DMS114 treated with DMSO at 0.1 percent for 48 hours (cell line): Measurements from ENCODE around the gene ABHD16B.

Experiments
- DNase-seq: peaks from one replicate; lab custom pipeline; 2025; ENCODE audit not compliant: unreplicated experiment; lab: John Stamatoyannopoulos, UW

Gene ABHD16B

DNA sequence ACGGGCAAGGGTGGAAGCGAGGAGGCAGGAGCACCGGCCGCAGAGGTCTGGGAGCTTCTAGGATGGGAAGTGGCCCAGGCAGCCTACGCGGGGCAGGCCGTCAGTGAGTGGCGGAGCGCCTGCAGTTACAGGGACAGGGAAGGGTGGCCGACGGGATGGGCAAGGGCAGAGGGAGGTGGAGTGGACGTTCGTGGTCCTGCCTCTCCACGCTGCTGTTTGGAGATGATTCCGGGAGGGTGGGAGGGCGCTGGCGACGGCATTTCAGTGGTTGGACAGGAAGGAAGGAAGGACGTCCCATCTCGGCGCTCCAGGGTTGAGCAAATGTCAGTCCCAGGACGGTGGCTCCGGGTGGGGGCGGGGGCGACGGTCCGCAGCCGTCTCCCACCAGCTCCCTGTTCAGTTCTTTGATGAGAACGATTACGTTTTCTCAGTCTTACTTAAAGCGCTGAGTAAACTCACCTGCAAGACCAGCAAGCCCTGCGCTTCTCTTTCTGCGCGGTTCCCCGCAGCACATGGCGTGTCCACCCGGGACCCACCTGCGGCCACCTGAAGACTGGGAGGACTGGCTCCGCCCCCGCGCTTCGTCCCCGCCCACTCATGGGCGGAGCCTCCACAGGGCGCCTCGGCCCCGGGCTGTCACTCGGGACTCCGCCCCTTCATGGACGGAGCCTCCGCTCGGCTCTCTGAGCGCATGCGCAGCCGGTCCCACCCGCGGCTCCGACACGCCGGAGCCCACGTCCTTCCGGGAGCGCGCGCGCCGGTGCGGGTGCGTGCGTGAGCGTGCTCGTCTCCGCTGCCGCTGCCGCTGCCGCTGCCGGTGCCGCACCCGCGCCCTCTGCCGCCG is 33.3 kb downstream of the ABHD16B start, which contains the start of gene DNAJC5:
Gene DNAJC5 (plus strand): TSS at position 769 of the 844 bp plus-strand sequence. CDS start 33,220 bp downstream, outside the sequence.
- peak; percentile 65 for DNase-seq

DNA sequence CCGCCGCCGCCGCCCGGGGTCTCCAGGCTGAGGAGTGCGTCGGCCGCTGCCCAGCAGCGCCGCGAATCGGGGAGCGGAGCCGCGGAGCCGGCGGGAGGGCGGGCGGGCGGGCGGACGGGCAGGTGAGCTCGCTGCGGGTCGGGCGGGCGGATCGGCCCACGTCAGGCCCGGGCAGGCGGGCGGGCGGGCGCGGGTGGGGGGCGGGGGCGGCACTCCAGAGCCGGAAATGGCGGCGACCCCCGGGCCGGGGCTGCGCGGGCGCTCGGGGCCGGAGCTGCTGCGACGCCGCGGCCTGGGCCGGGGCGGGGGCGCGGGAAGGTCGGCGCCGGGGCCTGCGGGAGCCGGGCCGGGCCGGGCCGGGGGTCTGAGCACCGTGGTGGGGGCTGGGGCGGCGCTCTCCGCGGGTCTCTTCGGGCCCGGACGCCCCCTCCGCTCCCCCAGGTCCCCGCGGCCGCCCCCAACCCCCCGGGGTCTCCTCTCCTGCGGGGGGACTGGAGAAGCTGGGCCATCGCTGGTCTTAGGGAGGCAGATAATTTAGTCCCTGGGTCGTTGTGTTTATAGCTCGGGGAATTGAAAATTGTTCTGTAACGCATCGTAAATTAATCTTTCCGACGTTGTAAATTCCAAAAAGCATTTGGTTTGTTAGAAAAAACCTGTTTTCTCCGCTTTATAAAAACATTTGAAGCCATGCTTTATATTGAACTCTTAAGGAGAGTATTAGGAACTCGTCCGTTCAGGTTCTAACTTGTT is 34.1 kb downstream of the ABHD16B start:
- no peak for DNase-seq

DNA sequence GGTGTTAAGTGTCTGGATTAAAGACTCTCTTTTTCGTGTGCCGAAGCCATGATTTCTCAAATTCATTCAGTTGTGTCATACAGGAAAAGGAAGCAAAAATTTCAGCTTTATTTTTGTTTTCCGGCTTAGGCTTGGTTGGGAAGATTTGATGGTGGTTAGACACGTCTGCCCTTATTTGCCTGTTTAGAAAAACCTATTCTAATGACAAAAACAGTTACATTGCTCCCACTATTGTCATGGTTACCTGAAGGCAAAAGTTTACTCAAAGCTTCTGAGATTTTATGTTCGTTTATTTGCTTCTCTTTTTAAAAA is 34.6 kb downstream of the ABHD16B start:
- no peak for DNase-seq

DNA sequence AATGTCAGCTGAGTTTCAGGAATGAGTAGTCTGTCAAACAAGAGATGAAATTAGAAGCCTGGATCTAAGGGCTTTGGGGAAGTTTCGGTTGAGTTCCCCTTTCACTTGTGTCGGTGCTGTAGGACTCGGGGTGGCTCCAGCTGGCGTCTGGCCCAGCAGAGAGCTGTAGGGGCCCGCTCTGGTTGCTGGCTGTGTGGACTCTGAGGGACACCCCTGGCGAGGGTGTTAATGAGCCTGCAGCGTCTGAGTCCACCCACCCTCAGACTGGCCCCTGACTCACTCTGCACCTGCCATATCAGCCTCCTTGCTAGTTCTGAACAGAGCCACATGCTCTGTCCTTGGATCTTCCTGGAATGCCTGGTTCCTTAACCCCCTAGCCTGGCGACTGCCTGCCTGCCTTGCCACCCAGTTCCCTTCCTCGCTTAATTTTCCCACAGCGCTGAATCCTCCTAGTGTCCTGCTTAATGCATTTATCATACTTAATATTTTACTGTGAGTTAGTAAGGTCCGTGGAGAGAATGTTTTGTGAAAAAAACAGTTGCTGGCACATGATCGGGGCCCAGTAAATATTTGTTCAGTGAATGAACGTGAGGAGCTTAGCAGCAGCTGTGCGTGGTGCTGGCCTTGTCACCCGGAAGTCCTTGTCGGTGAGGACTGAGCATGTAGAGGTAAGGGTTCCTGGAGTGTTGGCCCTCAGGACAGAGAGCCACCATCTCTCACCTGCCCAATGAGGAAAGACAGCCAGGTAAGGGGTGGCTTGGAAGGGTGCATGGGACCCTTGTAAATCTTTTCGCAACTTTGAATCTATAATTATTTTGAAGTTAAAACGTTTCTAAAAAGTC is 35.2 kb downstream of the ABHD16B start:
- DNase-seq: no peak

GRCh38 chr20:63897978-63898561 is 36.8 kb downstream of the ABHD16B start:
- DNase-seq: no peak

DNA sequence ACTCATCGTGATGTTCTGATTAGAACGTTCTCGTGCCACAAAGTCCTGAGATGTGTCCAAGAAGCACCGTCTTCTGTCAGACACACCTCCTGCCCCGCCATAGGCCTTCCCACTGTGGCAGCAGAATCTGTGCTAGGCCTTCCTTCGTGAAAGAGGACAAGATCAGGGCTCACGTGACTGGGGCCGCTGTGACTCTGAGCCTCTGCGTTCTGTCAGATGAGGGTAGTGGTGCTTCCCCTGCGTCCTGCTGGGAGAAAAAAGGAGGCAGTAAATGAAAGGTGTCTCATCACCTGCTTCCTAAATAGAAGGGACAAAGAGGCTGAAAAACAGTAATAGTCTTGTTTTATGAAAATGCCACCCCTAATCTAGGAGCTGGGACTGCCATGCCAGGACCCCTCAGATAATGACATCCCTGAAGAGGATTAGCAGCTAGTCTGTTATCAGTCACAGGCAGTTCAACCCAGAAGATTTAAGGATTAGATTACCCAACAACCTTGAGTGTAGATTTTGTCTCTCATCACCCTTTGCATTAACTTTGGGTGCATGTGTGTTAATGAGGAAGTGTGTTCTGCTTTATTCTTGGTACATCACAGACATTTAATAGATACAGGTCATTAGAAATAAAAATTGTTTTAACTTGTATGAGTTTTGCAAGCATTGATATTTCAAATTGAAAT is 37.7 kb downstream of the ABHD16B start:
- no peak for DNase-seq

DNA sequence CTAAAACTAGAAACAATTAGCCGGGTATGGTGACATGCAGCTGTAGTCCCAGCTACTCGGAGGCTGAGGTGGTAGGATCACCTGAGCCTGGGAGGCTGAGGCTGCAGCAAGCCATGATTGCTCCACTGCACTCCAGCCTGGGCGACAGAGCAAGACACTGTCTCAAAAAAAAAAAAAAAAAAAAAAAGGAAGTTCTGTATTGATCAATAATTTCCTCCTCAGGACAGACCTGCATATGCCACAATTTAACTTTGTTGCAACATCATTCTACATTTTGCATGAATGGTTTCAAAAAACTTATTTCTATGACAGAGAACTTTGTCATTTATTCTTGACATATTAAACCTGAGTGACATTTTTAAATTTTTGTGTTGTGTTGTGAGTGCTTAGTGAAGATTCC is 39.1 kb downstream of the ABHD16B start:
- no peak for DNase-seq

DNA sequence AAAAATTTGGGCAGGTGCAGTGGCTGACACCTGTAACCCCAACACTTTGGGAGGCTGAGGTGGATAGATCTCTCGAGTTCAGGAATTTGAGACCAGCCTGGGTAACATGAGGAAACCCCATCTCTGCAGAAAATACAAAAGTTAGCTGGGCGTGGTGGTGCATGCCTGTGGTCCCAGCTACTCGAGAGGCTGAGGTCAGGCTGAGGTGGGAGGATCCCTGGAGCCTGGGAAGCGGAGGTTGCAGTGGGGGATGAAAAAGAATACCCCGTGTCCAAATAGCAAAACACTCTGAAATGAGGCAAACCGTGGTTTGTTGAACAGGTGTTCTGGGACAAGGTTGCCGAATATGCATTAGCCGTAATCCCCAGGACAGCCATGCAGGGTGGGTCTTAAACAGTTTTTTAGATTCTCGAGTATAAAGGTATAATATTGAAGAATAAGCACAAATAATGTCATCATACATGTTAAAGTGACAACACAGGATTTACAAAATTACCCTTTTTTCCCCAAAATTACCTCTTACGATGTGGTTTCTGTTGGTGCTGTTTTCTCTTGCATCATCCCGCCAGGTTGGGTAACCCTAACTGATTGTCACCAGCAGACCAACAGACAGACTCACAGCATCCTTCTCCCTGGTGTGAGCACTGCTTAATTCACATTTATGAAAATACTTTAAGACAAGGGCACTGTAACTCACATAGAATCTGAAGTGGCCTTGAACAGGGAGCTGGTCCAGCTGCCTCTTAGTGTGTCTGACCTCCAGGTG is 42.7 kb downstream of the ABHD16B start:
- no peak for DNase-seq

GRCh38 chr20:63908008-63908682 is 46.8 kb downstream of the ABHD16B start:
- no peak for DNase-seq

GRCh38 chr20:63911176-63911575 is 49.9 kb downstream of the ABHD16B start:
- DNase-seq: no peak
